GM12874 (cell line): Measurements from ENCODE around the gene RNLS.

ENCODE experiments used
- CTCF ChIP-seq: IDR thresholded peaks from 2 replicates; pipeline ENCODE4 v1.5.1; 2011; ENCODE audit warnings: low read depth, mild to moderate bottlenecking, control low read depth, low read length, moderate library complexity; ENCODE audit not compliant: insufficient read depth

RNLS gene

GRCh38 chr10:88471899-88472298, 111.2 kb downstream of the RNLS start:
- no peak for TF ChIP-seq CTCF

DNA sequence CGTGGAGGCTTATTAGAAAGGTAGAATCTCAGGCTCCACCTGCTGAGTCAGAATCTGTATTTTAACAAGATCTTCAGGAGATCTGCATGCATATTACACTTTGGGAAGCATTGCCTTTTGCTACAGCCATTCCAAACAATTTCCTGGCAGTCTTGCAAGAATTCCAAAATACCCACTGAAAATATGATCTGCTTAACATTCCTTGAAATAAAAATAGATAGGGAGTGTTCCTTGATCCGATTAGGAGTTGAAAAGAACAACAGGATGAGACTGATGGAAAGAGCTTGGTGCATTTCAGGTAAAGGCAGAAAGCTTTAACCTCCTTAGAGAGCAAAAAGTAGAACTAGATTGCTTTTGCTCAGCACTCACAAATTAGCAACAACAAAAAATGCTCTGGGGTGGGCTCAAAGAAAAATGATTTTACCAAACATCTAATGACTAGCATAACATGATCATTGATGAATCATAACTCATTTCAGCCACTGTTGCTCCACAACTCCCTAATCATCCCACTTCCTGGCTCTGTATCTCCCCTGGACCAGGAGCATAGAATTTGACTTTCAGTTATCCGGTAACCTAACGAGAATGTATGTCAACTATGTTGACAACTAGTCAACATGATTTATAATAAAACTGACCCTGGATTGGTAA, 115.2 kb downstream of the RNLS start:
- TF ChIP-seq CTCF, result no peak

DNA sequence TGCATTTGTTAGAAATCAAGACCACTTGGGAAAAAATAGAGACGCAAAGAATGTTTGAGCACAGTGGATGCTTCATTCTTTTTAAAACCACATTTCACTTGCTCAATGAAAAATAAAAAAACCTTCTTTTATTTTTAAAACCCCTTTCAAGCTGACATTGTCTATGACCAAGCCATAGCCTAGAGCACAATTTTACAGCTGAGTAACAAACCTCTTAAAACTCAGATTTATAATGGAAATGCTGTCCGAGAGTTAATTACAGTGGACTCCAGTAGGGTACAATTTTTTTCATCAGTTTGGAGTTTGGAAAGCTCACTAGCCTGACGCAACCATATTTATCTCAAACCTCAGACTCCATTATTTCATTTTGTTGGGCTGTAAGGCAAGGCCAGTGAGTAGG, 116.3 kb downstream of the RNLS start:
- TF ChIP-seq CTCF, result no peak

GRCh38 chr10:88465765-88466164, 117.4 kb downstream of the RNLS start:
- no peak for TF ChIP-seq CTCF

GRCh38 chr10:88463811-88464210, 119.3 kb downstream of the RNLS start:
- no peak for TF ChIP-seq CTCF

DNA sequence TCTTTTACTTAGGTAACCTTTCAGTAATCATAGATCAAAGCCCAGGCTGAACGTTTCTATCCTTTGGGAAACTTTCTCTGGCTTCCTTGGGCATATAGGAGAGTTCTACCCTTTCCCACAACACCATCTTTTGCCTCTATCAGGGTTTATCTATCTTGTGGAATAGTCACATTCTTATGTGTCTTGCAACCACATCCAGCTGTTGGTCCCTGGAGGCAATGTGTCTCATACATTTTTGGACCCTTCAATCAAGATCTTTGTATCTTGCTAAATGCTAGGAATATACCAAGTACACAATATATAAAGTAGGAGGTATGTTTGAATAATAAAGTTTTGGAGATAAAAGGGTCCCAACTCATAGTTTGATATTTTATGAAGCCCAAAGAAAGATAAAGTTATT, 121.7 kb downstream of the RNLS start:
- TF ChIP-seq CTCF, result no peak

DNA sequence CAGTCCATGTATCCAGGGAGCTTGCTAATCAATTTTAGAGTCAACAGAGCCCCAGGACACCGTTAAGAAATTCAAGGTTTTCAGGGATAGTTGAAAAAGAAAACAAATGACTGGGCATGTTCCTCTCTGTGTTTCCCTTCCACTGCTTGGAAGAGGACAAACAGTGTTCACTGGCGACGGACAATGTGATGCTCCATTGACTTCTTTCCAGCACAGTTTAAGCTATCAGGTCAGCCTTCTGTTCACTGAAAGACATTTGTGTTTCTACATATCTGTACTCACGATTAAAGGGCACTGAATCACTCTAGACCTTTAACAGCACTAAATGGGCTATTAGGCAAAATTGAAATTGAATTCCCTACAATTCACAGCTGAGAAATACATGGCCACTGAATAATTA, 123.6 kb downstream of the RNLS start:
- TF ChIP-seq CTCF, result no peak
